Measurements from ENCODE around the gene ZMYND10.

The ZMYND10 gene

GRCh38 chr3:50327129-50327528 is 18.4 kb downstream of the ZMYND10 start:
- no peak for DNase-seq

- no peak for DNase-seq
These were observed 19.4 kb downstream of the ZMYND10 start for GRCh38 chr3:50326182-50326541.

DNA sequence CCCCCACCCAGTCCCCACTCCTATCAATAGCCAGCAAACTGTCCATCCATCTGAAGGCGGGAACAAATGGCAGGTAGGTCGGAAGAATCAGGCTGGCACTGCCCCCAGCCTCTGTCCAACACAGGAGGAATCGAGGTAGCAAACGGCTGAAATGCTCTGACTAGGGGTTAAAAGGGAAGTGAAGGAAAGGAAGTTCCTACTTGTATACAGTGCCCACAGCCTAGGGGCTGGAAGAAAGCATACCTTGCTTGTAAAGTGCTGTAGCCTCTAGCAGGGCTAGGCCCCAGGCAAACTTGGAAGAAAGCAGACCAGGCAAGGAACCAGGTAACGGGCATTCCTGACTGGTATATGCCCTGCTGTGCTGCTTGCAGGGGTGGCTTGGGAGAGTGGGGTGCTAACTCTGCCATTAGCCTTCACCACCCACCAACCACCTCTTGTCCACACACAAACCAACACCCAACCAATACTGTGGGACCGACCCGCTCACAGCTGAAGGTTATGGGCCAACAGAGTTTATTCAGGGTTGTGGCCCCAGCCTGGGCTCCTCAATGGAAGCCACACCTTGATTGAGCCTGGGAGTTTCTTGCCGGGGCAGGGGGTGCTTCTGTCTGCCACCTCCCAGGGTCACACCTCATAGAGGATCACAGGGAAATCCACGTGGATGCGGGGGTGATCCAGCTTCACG is 19.9 kb downstream of the ZMYND10 start:
- DNase-seq = no peak

GRCh38 chr3:50325113-50325480 is 20.4 kb downstream of the ZMYND10 start:
- no peak for DNase-seq

DNA sequence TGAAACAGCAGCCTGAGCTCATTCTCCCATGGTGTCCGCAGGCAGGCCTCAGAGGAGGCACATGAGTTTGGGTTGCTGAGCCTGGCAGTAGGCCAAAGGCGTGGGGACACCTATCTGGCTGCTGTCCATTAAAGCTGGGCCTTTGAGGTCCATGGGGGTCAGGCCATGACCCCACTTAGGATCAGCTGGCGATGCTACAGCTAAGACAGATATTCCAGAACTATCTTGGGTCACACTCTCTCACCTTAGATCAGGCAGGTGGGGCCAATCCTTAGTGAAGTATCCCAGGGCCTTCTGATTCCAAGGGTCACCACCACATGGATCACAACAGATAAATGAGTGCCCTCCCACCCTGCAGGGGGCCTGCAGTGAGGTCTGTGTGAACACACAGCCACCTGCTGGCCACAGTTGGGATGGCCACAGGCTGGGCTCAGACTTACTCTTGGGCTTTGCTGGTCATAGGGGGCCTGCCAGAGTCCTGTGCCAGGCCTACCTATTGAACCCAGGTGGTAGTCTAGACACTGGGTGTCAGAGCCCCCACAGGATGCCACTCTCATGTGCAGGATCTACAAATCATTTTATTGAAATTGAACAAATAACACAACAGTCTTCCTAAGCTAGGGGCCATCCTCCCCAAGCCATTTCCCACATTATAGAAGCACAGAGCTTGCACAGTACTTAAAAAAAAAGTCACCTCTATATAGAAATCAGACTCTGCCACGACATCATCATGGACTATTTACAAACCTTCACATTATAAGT is 21.0 kb downstream of the ZMYND10 start:
- peak in 33 of 51 donors; percentile 11 to 72 (median 49) for DNase-seq

GRCh38 chr3:50323614-50324199 is 21.8 kb downstream of the ZMYND10 start:
- DNase-seq = peak in 1 of 51 donors; percentile 10

DNA sequence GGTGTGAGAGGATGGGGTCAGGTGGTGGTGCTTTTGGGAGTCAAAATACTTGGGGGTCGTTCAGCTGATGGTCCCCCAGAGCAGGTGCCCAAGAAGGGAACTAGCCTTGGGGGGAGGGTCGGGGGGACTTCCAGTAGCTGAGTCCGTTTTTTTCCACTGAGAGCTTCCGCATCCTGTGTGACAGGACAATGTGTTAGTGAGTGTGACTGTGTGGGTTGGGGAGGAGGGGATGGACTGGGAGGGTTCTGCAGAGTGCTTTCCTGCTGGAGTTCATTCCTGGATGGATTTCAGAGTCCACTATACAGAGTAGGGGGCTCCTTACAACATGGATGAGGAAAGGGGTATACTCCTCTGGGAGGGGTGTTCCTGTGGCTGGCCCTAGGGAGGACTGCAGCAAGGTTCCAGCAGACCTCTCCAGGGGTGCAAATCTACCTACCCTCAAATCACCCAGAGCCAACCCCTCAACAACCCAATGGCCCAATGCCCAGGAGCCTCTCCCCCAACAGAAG is 22.4 kb downstream of the ZMYND10 start:
- peak in 4 of 51 donors; percentile 16 to 33 (median 20) for DNase-seq

DNA sequence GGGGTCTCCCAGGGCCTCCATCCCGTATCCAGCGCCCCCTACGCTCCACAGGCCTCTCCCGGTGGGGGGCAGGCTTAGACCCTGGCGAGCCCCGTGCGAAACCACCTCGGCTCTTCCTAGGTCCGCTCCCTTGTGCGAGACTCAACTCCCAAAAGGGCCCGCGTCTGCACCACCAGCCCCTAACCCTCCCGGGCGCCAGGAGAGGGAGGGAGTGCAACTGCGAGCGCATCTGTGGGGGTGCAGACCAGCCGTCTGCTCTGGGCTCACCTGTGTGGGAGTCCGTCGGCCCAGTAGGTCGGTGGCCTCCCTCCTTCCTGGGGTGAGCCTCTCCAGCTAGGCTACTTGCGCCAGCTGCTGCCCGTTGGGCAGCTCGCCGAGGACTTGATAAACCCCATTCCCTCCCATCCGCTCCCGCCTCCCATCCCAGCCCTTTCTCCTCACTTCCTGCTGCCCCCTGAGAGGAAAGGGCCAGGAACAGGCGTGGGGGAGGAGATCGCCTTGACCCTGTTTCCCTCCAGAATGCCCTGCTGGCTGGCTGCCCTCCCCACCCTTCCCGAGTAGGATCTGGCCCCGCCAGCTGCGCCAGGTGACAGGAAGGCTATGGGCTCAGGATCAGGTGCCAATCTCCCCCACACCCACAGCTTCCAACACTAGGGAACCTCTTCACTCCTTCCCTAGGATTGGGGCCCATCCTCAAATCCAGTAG is 23.0 kb downstream of the ZMYND10 start, which contains the start of gene HYAL2:
HYAL2 (minus strand) TSS at position 360 of the 706 bp plus-strand sequence. CDS start 2,256 bp downstream, outside the sequence.
- DNase-seq = no peak

GRCh38 chr3:50322115-50322385 is 23.5 kb downstream of the ZMYND10 start:
- DNase-seq = no peak

DNA sequence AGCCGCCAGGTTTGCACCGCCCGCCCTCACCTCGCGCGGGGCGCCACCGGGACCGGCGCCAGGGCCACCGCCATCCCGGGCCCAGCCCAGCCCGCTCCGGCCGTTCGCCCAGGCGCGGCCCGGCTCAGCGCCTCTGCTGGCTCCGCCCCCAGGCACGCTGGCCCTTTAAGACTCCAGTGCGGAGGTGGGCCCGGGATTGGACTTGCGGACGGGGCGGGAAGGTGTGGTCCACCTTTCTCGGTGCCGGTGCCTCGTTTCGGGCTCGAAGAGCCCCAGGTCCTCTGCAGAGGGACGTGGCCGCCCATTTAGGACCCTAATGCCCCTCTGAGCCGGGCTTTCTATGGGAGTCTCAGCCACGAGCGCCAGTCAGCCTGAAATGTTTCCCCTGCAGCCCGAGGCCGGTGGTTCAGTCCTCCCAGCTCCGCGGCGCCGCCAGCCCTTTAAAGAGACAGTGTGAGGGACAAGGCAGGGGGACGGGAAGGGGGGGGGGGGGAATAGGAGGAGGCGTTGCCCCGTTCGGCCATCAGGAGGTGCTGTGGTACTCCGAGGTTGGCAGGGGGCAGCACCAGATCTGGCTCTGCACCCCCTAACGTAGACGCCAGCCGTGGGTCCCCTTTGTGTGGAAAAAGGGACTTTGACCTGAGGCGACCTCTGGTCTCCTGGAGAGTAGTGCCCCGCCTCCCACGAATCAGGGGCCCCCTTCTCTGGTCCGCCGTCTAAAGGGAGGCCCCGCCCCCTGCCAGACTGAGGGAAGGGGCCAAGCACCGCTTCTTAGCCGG is 24.0 kb downstream of the ZMYND10 start:
- peak; percentile 71 to 98 (median 89) for DNase-seq

GRCh38 chr3:50320853-50321335 is 24.6 kb downstream of the ZMYND10 start:
- peak in 49 of 51 donors; percentile 59 to 95 (median 87) for DNase-seq

DNA sequence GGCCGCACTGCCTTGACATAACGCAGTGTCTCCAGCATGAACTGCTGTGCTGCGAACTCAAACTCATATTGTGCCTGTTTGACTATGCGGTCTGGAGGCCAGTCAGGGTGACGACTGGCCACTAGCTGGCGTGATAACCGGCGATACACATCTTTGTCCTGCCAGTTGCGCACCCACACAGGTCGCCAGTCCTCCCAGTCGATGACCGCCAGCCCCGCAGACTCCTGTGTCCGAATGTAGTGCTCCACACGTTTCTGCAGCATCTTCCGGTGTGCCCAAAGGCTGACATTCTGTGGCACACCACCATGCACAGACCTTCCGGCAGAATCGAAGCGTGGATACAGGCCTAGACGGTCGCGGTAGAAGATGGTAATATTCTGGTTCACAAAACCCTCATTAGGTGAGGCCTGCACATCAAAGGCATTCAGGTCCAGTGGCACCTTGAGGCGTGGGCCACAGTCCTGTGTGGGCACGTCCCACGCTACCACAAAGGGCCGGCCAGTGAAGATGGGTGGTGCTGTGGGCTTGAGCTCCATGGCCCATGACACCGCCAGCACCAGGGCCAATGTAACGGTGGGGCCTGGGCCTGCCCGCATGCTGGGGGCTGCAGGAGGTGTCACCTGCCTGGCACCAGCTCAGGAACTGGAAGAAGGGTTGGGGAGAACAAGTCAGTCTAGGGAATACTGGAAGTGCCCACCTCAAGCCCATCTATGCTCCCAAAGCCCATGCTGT is 25.5 kb downstream of the ZMYND10 start:
- DNase-seq = no peak

DNA sequence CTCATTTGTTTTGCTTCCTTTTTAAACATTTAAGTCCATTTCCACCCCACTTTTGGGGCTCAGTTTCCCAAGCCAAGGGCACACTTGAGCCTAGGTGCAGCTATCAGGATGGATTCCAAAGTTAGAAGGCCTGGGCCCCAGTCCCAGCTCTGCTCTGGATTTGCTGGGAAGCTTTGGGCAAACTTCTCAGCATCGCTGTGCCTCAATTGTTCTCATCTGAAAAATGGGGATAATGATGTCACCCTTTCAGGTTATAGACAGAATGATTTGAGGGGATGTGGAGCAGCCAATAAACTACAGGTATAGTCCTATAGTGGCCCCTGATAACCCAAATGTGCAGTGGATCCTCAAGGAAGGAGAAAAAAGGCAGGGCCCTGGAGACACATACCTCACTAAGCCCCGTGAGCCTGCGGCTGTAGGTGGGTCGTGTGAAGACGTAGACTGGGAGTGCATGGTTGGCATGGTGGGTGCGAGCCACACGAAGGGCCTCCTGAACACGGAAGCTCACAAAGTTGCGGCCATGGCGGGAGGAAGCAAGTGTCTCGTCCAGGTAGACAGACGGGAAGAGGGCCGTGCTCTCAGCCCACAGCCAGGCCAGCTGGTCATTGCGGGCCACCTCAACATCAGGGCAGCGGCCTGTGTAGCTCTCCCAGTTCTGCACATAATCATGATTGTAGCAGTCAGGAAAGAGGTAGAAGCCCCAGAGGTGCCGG is 26.2 kb downstream of the ZMYND10 start:
- DNase-seq = no peak

GRCh38 chr3:50318615-50319014 is 26.9 kb downstream of the ZMYND10 start:
- DNase-seq = no peak

DNA sequence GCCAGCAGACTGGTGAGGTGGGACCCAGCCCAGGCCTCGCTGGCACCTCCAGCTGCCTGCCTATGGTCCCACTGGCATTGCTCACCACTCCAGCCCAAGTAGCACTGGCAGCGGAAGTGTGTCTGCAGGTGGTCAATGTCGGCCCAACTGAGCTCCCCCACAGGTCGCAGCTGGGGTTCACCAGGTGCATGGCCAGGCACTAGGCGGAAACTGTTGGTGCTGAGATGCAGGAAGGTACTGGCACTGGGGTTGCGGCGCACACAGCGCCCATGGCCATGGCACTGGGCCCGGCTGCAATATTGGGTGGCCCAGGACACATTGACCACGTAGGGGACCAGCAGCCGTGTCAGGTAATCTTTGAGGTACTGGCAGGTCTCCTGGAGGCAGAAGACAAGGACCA is 27.4 kb downstream of the ZMYND10 start:
- DNase-seq = no peak

- DNase-seq = no peak
These were observed 28.2 kb downstream of the ZMYND10 start for GRCh38 chr3:50317300-50317699.

DNA sequence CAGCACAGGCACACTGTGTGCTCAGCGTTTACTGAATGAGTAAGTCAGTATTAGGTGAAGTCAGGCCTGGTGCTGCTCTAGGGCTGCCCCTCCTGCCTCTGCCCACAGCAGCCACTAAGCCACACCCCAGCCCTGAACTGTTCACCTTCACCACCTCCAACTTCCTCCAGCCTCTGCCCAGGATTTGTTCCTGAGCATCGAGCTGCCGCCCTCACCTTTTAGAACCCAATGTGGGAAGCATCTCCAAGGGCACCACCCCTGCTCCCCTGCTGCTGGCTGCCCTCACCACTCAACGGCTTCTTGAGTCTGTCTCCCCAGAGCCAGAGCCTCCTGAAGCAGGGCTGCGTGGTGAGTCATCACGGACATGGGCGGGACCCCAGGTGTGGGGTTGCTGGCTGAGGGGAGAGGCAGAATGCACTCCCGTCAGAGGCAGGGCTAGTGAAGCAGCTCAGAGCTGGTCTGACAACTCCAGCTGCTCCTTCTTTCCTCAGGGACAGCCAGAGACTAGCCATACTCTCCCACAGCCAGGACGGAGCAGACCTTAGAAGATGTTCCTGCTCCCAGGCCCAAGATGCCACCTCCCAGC is 28.8 kb downstream of the ZMYND10 start:
- peak in 2 of 51 donors; percentile 12 to 22 for DNase-seq

- no peak for DNase-seq
These were observed 30.7 kb downstream of the ZMYND10 start for GRCh38 chr3:50314816-50315215.

DNA sequence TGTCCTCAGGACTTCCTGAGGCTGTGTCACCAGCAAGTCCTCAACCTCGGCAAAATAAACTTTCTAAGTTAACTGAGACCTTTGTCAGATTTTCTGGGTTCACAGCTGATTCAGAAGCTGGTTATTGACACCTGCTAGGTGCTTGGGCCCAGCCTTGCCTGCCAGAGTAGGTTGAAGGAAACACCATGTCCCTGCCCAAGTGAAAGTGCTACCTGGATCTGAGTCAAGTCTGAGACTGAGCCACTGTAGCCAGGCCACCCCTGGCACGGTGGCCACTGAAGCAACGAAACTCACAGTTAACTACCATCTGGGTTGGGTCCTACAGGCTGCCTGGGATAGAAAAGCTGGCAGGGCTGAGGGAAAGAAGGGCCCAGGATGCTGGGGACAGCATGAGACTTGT is 31.2 kb downstream of the ZMYND10 start:
- no peak for DNase-seq
